ENCODE data around the gene C5orf22. TPM values are rescaled to one million over a fixed set of nuclear protein-coding genes. Genes with fewer than 3 reads are reported as not detected.

C5orf22 gene
- total and polyA plus RNA-seq, 9 donors, result 5.1 to 20.8 (median 15.2) TPM

GRCh38 chr5:31492869-31493268, 39.2 kb upstream of the C5orf22 start:
- Histone ChIP-seq H3K27me3 (no peaks in the 10 kb centered on the region), H3K36me3 (no peaks in the 10 kb centered on the region), H3K27ac (no peak overlapping the region), H3K4me3 (no peak overlapping the region), H3K9me3 (no peaks in the 10 kb centered on the region), H3K4me1 (ENCODE audit: insufficient read depth) (no peaks in the 10 kb centered on the region)
- WGBS, 3 donors, result 47 to 72% (median 47%) methylated on average over 4 of the region's 4 CpGs
- TF ChIP-seq CTCF (IDR thresholded peaks at IDR 0.05), result no peak
- no peak for TF ChIP-seq POLR2A (IDR thresholded peaks at IDR 0.05)
- TF ChIP-seq EP300 (IDR thresholded peaks at IDR 0.05), result no peak
- intact Hi-C loops (cut with DNase I), result no loop called here
- no peak for DNase-seq

- intact Hi-C loops (cut with DNase I), result no loop called here
- H3K27me3 ChIP-seq, result no peaks in the 10 kb centered on the region
- WGBS, 3 donors, result 92 to 95% (median 93%) methylated on average over 4 of the region's 4 CpGs
- no peak overlapping the region for H3K4me3 ChIP-seq
- no peaks in the 10 kb centered on the region for H3K4me1 ChIP-seq (ENCODE audit: insufficient read depth)
- no peaks in the 10 kb centered on the region for H3K36me3 ChIP-seq
- no peak for DNase-seq
- H3K9me3 ChIP-seq, result no peaks in the 10 kb centered on the region
- no peak for TF ChIP-seq CTCF (IDR thresholded peaks at IDR 0.05)
- TF ChIP-seq EP300 (IDR thresholded peaks at IDR 0.05), result no peak
- no peak for TF ChIP-seq POLR2A (IDR thresholded peaks at IDR 0.05)
- H3K27ac ChIP-seq, result no peak overlapping the region
These were observed 36.8 kb upstream of the C5orf22 start for GRCh38 chr5:31495336-31495735.

GRCh38 chr5:31496301-31496700, 35.8 kb upstream of the C5orf22 start:
- H3K9me3 ChIP-seq, result no peaks in the 10 kb centered on the region
- 89 to 92% (median 90%) methylated on average over 2 of the region's 2 CpGs for WGBS, 3 donors
- TF ChIP-seq POLR2A (IDR thresholded peaks at IDR 0.05), result no peak
- no peak for TF ChIP-seq CTCF (IDR thresholded peaks at IDR 0.05)
- TF ChIP-seq EP300 (IDR thresholded peaks at IDR 0.05), result no peak
- H3K27ac ChIP-seq, result no peak overlapping the region
- no peak for DNase-seq
- no peaks in the 10 kb centered on the region for H3K27me3 ChIP-seq
- intact Hi-C loops (cut with DNase I), result no loop called here
- no peaks in the 10 kb centered on the region for H3K36me3 ChIP-seq
- H3K4me3 ChIP-seq, result no peak overlapping the region
- H3K4me1 ChIP-seq (ENCODE audit: insufficient read depth), result no peaks in the 10 kb centered on the region

GRCh38 chr5:31496891-31497290, 35.2 kb upstream of the C5orf22 start:
- Histone ChIP-seq H3K27me3 (no peaks in the 10 kb centered on the region), H3K4me3 (no peak overlapping the region), H3K36me3 (no peaks in the 10 kb centered on the region), H3K9me3 (no peaks in the 10 kb centered on the region), H3K4me1 (ENCODE audit: insufficient read depth) (no peaks in the 10 kb centered on the region), H3K27ac (no peak overlapping the region)
- WGBS, 3 donors, result 93 to 96% (median 96%) methylated on average over 6 of the region's 6 CpGs
- DNase-seq, result no peak
- TF ChIP-seq POLR2A (IDR thresholded peaks at IDR 0.05), result no peak
- no peak for TF ChIP-seq EP300 (IDR thresholded peaks at IDR 0.05)
- TF ChIP-seq CTCF (IDR thresholded peaks at IDR 0.05), result no peak
- intact Hi-C loops (cut with DNase I), result no loop called here

- Histone ChIP-seq H3K4me3 (no peak overlapping the region), H3K4me1 (ENCODE audit: insufficient read depth) (no peaks in the 10 kb centered on the region), H3K9me3 (no peaks in the 10 kb centered on the region), H3K27ac (no peak overlapping the region), H3K27me3 (no peaks in the 10 kb centered on the region), H3K36me3 (no peaks in the 10 kb centered on the region)
- DNase-seq, result no peak
- no peak for TF ChIP-seq EP300 (IDR thresholded peaks at IDR 0.05)
- no peak for TF ChIP-seq CTCF (IDR thresholded peaks at IDR 0.05)
- no peak for TF ChIP-seq POLR2A (IDR thresholded peaks at IDR 0.05)
- intact Hi-C loops (cut with DNase I), result no loop called here
- 80 to 96% (median 95%) methylated on average over 4 of the region's 4 CpGs for WGBS, 3 donors
These were observed 31.8 kb upstream of the C5orf22 start for GRCh38 chr5:31500256-31500655.

All from ovary (tissue), 9 donors.